Measurements from ENCODE around the gene TIGD6. TPM values are rescaled to one million over a fixed set of nuclear protein-coding genes. Genes with fewer than 3 reads are reported as not detected.

The TIGD6 gene
- total and polyA plus RNA-seq, 2 of the 4 experiments (the other 2 are of a cell fraction): 5.8 to 6.6 TPM

DNA sequence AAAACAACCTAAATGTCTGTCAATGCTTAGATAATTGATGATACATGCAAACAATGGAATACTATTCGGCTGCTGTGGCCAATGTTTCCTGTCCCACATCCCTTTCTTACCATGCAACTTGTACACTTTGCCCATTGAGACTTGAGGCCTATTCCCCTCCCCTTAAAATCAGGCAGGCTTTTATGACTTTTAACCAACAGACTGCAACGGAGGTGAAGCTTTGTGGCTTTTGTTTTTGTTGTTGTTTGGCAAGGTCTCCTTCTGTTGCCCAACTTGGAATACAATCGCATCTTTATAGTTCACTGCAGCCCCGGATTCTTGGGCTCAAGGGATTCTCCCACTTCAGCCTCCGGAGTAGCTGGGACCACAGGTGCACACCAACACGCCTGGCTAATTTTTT, 45.7 kb downstream of the TIGD6 start:
- H3K4me2 ChIP-seq (ENCODE audit: low read depth, low read length): no peak overlapping the region
- dilution Hi-C loops (cut with HindIII; ENCODE audit: low sequenced_read_pairs, unreplicated experiment): no loop called here
- WGBS, 2 experiments (ENCODE audit: extremely low coverage in 2 of 2, insufficient read length in 1 of 2): no CpG with 5 or more reads among the region's 6 CpGs

More for the DNA sequence above, 45.7 kb downstream of the TIGD6 start:
- no peaks in the 10 kb centered on the region for H3K36me3 ChIP-seq (ENCODE audit: control insufficient read depth, insufficient read depth, low read length)
- no peak overlapping the region for H4K5ac ChIP-seq (ENCODE audit: low read depth, low read length)
- no peak overlapping the region for H3K4ac ChIP-seq (ENCODE audit: low read depth, low read length)
- no peak overlapping the region for H2BK120ac ChIP-seq (ENCODE audit: low read depth, low read length)
- no peak overlapping the region for H2AK9ac ChIP-seq (replicated peaks; ENCODE audit: low read depth, low read length, poor library complexity)
- H4K8ac ChIP-seq (ENCODE audit: low read depth in 2 of 2, low read length in 2 of 2): no peak overlapping the region
- no peak overlapping the region for H2AK5ac ChIP-seq (ENCODE audit: low read depth, low read length)
- no peak overlapping the region for H3K56ac ChIP-seq (ENCODE audit: extremely low read depth, insufficient read depth, low read length)
- no peak for TF ChIP-seq MXI1 (IDR thresholded peaks at IDR 0.05; ENCODE audit: borderline replicate concordance, low read depth, low read length)
- TF ChIP-seq POLR2A (IDR thresholded peaks at IDR 0.05; ENCODE audit: low read depth, low read length): no peak
- TF ChIP-seq CEBPB (IDR thresholded peaks at IDR 0.05; ENCODE audit: low read depth, low read length): no peak
- no peak for TF ChIP-seq RAD21 (IDR thresholded peaks at IDR 0.05; ENCODE audit: low read length)
- TF ChIP-seq, protein P1, sequence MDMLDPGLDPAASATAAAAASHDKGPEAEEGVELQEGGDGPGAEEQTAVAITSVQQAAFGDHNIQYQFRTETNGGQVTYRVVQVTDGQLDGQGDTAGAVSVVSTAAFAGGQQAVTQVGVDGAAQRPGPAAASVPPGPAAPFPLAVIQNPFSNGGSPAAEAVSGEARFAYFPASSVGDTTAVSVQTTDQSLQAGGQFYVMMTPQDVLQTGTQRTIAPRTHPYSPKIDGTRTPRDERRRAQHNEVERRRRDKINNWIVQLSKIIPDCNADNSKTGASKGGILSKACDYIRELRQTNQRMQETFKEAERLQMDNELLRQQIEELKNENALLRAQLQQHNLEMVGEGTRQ (IDR thresholded peaks at IDR 0.05; ENCODE audit: low read depth, low read length): no peak
- TF ChIP-seq, protein P2, sequence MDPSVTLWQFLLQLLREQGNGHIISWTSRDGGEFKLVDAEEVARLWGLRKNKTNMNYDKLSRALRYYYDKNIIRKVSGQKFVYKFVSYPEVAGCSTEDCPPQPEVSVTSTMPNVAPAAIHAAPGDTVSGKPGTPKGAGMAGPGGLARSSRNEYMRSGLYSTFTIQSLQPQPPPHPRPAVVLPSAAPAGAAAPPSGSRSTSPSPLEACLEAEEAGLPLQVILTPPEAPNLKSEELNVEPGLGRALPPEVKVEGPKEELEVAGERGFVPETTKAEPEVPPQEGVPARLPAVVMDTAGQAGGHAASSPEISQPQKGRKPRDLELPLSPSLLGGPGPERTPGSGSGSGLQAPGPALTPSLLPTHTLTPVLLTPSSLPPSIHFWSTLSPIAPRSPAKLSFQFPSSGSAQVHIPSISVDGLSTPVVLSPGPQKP (IDR thresholded peaks at IDR 0.05; ENCODE audit: borderline replicate concordance, low read depth, low read length): no peak
- TF ChIP-seq MAFK (IDR thresholded peaks at IDR 0.05; ENCODE audit: low read depth, low read length): no peak
- TF ChIP-seq SMC3 (IDR thresholded peaks at IDR 0.05; ENCODE audit: low read depth, low read length): no peak
- TF ChIP-seq RCOR1 (IDR thresholded peaks at IDR 0.05; ENCODE audit: insufficient replicate concordance, low read length): no peak
- no peak for TF ChIP-seq RFX5 (IDR thresholded peaks at IDR 0.05; ENCODE audit: low read depth, low read length)
- no peak overlapping the region for H3K4me3 ChIP-seq (ENCODE audit: insufficient read depth, low read depth, low read length)
- H3K9me3 ChIP-seq (ENCODE audit: control insufficient read depth, insufficient read depth, low read length): no peaks in the 10 kb centered on the region
- POLR2A ChIA-PET (ENCODE audit: unreplicated experiment): no interaction called here
- no peak overlapping the region for H4K91ac ChIP-seq (ENCODE audit: insufficient read depth, low read depth, low read length)
- CTCF ChIA-PET: no interaction called here
- DNase-seq (no peak), ATAC-seq (ENCODE audit: low read depth) (no peak)
- H3K79me1 ChIP-seq (ENCODE audit: low read depth in 1 of 2, low read length in 2 of 2): no peaks in the 10 kb centered on the region
- no peak overlapping the region for H2BK5ac ChIP-seq (ENCODE audit: low read depth, low read length, poor library complexity, severe bottlenecking)
- no TSS peak for BruUV-seq (replicated peaks)
- no peak overlapping the region for H3K9ac ChIP-seq (ENCODE audit: low read depth, low read length)
- H2BK20ac ChIP-seq (ENCODE audit: low read depth, low read length): no peak overlapping the region
- H3K14ac ChIP-seq (replicated peaks; ENCODE audit: low read depth, low read length): no peak overlapping the region
- intact Hi-C loops (cut with micrococcal nuclease) (no loop called here), in situ Hi-C loops (cut with MboI; ENCODE audit: low sequenced_read_pairs) (no loop called here)
- H4K20me1 ChIP-seq (ENCODE audit: insufficient read depth, low read length): no peaks in the 10 kb centered on the region
- H3K4me1 ChIP-seq (ENCODE audit: control insufficient read depth, insufficient read depth, low read length): peaks cover 2% of the 10 kb centered on the region; the same call in 1 of the 2 replicates
- H3K27me3 ChIP-seq (ENCODE audit: control insufficient read depth, insufficient read depth, low read length): peaks cover 11% of the 10 kb centered on the region
- peaks cover 4% of the 10 kb centered on the region for H3K9me1 ChIP-seq (ENCODE audit: insufficient read depth, low read length)
- no peak overlapping the region for H2BK15ac ChIP-seq (ENCODE audit: low read depth, low read length)
- no peak overlapping the region for H3K23ac ChIP-seq (ENCODE audit: low read depth, low read length)
- no peak overlapping the region for H3K27ac ChIP-seq (ENCODE audit: insufficient read depth, low read length)
- no peak overlapping the region for H2AFZ ChIP-seq (replicated peaks; ENCODE audit: low read length, poor library complexity)
- H3K18ac ChIP-seq (ENCODE audit: low read depth, low read length): no peak overlapping the region
